ENCODE results near the gene TPPP3.
"Not testable (repeated sequence)": the region's sequence is repeated elsewhere in the genome, so short reads cannot be mapped to it uniquely, and the experiment has no call there.

Gene TPPP3

GRCh38 chr16:67426022-67426421, 32.7 kb upstream of the TPPP3 start:
- no peak for DNase-seq (ENCODE audit: low read depth, low spot score)

DNA sequence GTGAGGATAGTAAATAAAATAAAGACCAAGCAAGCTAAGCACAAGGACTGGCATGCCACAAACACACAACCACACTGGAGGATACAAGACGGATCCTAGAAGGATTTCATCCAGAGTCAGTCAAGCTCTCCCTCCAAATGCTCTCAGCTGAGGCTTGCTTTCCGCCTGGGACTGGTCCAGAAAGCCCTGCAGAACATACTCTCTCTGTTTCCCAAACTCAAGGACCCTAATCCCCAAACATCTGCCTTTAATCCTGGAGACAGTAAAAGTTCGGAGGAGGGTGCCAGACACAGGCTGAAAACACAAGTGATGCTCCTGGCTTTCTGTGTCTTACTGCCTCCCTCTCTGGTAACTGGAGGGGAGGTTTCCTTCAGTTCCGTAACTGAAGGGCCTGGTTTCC, 32.3 kb upstream of the TPPP3 start:
- DNase-seq (ENCODE audit: low read depth, low spot score), result no peak

DNA sequence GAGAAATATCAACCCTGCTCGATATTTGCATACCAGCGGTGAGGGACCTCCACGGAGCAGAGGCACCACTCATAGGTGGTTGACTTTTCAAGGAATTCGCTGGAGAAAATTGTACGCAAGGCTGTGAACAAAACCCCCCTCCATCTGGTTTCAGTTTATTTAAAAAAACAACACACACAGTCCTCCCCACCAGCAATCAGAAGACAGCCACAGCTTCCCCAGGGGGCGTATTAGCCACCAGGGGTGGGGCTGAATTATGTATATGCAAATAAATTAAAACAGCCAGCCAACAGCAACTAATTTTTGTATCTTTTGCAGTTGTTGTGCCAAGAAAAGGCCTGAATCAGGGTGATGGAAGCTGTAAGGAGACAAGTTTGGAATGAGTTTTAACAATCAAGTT, 31.8 kb upstream of the TPPP3 start:
- no peak for DNase-seq (ENCODE audit: low read depth, low spot score)

DNA sequence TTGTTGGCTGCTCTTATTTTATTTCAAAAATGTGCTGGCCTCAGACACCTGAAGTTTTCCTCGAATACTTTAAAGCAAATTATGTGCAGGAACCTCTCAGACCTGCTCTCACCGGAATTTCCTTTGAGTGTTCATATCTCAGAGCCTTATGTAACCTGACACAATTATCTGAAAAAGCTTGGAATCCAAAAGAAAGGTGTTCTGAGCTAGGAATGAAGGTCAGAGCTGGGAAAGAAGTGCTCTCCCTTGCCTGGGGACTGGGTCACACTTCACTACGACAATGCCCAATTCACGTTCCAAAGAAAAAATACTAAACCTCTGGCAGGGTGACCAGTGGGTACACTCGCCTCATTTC, 30.9 kb upstream of the TPPP3 start:
- DNase-seq (ENCODE audit: low read depth, low spot score), result no peak

- DNase-seq (ENCODE audit: low read depth, low spot score), result no peak
Measured at GRCh38 chr16:67423611-67424260, 30.4 kb upstream of the TPPP3 start.

DNA sequence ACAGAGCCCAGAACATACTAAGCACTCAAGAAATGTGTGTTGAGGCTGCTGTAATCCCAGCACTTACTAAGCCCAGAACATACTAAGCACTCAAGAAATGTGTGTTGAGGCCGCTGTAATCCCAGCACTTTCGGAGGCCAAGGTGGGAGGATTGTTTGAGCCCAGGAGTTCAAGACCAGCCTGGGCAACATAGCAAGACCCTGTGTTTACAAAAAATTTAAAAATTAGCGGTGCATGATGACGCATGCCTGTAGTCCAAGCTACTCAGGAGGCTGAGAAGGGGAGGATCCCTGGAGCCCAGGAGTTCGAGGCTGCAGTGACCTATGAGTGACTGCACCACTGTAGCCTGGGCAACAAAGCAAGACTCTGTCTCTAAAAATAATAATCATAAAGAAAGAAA, 29.7 kb upstream of the TPPP3 start:
- no peak for DNase-seq (ENCODE audit: low read depth, low spot score)

DNA sequence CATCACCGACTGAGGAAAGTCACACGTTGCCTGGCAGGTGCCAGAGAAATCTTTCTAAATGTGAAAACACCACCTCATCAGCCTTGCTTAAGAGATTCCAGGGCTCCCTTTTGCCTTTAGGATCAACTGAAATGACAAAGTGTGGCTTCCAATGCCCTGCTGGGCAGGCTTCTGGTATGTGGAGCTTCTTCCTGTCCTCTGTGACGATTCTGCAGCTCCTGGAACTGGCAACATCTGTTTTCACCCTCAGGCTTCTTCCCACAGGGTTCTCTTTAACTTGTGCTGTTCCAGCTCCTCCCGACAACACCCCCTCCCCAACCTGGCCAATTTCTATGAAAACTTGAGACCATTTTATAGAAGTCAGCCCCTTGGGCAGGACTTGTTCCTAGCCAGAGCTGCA, 27.7 kb upstream of the TPPP3 start:
- no peak for DNase-seq (ENCODE audit: low read depth, low spot score)

GRCh38 chr16:67419931-67420330, 26.6 kb upstream of the TPPP3 start:
- DNase-seq (ENCODE audit: low read depth, low spot score), result no peak

- no peak for DNase-seq (ENCODE audit: low read depth, low spot score)
Measured at GRCh38 chr16:67419502-67419901, 26.2 kb upstream of the TPPP3 start.

DNA sequence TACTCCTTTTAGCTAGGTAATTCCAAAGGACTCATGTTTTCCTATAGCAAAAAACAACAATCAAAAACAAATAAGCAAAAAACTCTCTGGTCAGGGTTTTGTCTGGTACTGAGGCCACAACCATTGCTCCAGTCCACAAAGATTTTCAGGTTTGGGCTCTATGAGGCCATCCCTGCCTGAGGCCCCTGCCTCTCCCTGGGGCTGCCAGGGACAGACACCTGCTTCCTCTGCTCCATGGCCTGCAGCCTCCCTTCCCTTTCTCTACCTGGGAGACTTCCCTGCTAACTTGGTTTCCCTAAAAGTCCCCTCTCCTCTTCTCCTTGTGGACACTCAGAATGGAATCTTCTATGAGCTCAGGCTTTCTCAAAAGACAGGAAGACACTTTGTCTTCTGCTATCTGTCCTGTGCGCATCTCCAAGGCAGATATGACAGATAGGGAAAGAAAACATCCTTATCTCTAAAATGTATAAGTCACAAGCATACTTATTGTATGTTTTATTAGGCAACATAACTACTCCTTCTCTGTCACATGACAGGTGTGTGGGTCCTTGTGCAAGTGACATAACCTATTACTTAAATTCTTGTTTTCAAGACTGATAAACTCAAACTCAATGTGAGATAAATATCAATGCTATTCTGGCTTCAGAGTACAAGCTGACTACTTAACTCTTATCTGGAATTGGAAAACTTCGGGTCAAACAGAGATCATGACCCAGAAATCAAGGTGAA, 24.2 kb upstream of the TPPP3 start:
- DNase-seq (ENCODE audit: low read depth, low spot score), result no peak

DNA sequence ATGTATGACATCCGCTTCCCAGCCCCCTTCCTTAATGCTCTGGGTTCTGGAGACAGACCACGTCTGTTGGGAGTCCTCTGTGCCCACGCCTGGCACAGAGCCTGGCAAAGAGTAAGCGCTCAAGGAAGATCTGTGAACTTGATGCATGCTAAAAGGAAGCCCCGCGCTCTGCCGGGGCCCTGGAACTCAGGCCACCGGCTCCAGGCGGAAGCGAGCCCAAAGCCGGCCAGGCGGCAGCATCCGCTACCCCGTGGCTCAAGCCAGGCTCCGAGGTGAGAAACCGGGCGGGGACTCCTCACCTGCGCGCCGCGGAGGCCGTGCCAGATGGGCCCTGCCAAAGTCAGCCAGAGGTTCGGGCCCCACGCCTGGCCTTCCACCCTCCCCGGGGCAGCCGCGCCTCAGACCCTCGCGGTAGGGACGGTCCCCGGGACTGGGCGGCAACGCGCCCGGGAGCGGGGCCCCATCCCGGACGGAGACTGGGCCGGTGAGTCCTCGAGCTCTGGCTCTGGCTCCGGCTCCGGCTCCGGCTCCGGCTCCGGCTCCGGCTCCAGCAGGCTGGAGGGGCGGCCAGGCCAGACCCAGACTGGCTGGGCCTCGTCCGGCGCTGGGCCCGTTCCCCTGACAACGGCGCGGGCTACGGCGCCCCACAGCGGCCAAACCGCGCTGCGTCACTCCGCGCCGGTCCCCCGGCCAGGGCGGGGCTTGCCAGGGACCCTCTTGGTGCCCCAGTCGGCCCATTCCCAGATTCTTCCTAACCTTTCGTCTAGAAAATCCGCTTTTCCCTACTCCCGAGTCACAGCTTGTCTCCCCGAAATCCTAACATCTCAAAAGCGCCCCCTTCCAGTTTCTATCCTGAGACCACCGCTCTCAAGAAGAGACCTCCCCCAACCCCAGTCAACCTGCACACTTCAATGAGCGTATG, 22.8 kb upstream of the TPPP3 start, which contains the start of gene ZDHHC1:
Gene ZDHHC1 (minus strand): TSS at position 606 of the 922 bp plus-strand sequence. CDS start 8,702 bp downstream, outside the sequence.
- no peak for DNase-seq (ENCODE audit: low read depth, low spot score)

DNA sequence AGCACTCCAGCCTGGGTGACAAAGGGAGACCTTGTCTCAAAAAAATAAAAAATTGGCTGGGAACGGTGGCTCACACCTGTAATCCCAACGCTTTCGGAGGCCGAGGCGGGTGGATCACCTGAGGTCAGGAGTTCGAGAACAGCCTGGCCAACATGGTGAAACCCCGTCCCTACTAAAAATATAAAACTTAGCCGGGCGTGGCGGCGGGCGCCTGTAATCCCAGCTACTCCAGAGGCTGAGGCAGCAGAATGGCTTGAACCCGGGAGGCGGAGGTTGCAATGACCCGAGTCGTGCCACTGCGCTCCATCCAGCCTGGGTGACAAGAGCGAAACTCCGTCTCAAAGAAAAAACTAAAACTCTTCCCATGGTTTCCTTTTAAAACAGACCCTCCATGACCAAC, 22.1 kb upstream of the TPPP3 start:
- not testable (repeated sequence) for DNase-seq (ENCODE audit: low read depth, low spot score)

DNA sequence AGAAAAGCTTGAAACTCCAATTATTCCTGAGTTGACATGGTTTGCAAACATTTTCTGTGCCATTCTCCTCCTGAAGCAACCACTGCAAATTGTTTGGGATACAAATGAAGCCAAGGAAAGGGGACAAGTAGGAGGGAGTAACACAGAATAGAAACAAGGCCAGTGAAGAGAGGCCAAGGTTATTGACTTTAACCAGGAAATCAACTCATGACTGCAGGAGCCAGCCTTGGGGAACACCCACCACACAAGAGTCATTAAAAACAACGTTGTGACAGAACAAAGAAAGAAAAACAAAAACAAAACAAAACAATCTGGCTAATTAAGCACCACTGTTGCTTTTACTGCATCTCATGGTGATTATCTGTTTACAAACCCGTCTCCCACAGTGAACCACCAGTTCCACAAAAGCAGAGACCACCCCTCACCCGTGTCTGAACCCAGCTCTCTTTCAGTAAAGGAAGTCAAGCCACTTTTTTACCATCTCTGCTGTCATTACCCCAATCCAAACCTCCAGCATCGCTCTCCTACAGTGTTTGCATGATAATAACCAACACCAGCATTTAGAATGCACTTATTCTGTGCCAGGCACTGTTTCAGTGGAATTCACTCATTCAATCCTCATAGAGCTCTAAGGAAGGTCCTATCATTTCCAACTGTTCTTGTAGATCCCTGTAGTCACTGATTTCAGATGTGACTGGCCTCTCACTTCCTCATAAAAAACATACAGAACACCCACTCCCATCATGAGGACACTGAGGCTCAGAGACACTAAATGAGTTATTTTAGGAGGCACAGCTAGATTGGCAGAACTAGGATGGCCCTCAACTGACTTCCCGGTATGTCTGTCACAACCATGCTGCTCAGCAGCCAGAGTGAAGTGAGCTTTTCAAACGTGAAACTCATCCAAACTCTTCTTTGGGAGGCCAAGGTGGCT, 20.9 kb upstream of the TPPP3 start:
- DNase-seq (ENCODE audit: low read depth, low spot score), result no peak

DNA sequence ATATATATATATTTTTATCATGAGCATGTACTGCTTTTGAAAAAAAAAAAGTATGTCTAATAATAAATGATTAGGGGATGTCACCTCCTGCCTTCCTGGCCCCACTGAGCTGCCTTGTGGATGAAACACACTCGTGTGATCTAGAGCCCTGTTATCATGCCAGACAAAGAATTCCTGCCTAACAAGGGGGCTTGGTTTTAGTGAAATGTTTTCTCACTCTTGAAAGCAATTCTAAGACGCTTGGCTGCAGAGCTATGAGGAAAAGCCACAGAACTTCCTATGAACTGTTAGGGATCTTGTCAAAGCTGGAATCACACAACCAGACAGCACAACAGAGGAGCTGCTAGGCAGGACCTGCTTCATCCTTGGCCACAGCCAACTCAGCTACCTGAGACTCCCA, 19.0 kb upstream of the TPPP3 start:
- no peak for DNase-seq (ENCODE audit: low read depth, low spot score)

DNA sequence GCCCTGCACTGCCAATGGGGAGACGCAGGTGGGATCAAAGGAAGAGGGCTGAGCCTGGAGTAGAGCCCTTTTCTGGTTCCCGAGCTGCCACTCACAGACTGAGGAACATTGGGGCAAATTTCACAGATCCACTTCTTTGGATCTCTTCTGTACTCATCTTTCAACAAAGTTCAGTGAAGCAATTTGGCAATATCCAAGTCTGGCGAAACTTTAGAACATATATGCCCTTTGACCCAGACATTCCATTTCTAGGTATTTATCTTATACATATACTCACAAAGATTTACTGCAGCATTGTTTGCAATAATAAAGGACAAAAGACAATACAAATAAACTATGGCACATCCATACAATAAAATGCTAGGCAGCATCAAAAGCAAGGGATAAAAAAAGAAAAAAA, 18.0 kb upstream of the TPPP3 start:
- no peak for DNase-seq (ENCODE audit: low read depth, low spot score)

DNA sequence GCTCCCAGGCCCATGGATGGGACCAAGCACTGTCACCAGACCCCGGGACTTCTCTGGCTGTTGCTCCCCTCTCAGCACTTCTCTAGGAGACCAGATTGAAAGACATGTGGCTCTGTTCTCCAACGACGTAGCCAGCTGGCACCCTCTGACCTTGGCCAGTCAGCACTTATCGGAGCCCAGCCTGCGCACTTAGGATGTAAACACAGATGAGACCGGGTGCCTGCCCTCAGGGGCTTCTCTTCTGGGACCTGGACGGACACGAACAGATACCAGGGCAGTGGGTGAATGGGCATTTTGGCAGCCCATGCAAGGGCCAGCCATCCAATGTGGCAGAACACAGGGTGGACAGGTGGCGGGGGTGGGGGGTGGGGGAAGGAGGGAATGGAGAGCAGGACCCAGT, 16.3 kb upstream of the TPPP3 start:
- DNase-seq (ENCODE audit: low read depth, low spot score), result no peak

DNA sequence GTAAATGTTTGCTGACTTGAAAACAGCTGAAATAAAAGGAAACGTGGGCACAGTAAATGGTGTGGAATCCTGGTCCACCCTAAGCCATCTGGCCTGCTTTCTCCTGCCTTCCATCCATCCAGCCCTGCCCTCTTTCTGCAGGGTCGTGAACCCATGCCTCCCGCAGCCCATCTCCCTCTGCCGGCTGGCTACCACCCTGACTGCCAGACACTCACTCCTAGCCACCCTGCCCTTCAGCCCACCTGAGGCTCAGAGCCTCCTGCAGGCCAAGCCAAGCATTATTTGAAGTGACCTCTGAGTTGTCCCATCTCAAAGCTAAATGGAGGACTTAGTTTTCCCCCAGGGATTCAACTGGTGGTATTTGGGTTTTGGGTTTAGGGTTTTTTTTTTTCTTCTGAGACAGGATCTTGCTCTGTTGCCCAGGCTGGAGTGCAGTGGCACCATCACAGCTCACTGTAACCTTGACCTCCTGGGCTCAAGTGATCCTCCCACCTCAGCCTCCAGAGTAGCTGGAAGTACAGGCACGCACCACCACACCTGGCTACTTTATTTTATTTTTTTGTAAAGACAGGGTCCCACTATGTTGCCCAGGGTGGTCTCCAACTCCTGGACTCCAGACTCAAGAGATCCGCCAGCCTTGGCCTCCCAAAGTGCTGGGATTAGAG, 14.6 kb upstream of the TPPP3 start:
- DNase-seq (ENCODE audit: low read depth, low spot score), result no peak

GRCh38 chr16:67407176-67407787, 14.0 kb upstream of the TPPP3 start:
- no peak for DNase-seq (ENCODE audit: low read depth, low spot score)

- no peak for DNase-seq (ENCODE audit: low read depth, low spot score)
Measured at GRCh38 chr16:67406111-67406971, 13.0 kb upstream of the TPPP3 start.

All from activated CD4-positive, CD25-positive, alpha-beta regulatory T cell treated with anti-CD3 and anti-CD28 coated beads, Interleukin-2, amount 50 U/mL, for 16 hours (primary cell).